Measurements from ENCODE around the gene TRIM60. TPM values are rescaled to one million over a fixed set of nuclear protein-coding genes. Genes with fewer than 3 reads are reported as not detected.
"Not testable (repeated sequence)": the region's sequence is repeated elsewhere in the genome, so short reads cannot be mapped to it uniquely, and the experiment has no call there.

TRIM60 gene
- polyA plus RNA-seq (ENCODE audit: low read depth in 6 of 6) = not detected

GRCh38 chr4:165031436-165032211 is at the start of gene TRIM60:
Gene TRIM60, plus strand, starts transcription at chr4:165031999. Its CDS starts 8,074 bp downstream, at chr4:165040073.
- H3K9me3 Mint-ChIP-seq = peaks cover 0 to 6% (median 0%) of the 10 kb centered on the region in 7 donors
- H3K4me1 Mint-ChIP-seq = no peaks in the 10 kb centered on the region
- H3K27me3 Mint-ChIP-seq = peaks cover under 1 to 8% (median 5%) of the 10 kb centered on the region in 3 donors
- DNase-seq (no peak), ATAC-seq (ENCODE audit: low read depth in 2 of 2) (no peak)
- no peak within 1 kb of the TSS for H3K27ac Mint-ChIP-seq
- no peaks in the 10 kb centered on the region for H3K36me3 Mint-ChIP-seq
- H3K4me3 Mint-ChIP-seq = no peak within 1 kb of the TSS

GRCh38 chr4:164989471-164989870 is 42.3 kb upstream of the TRIM60 start:
- no peaks in the 10 kb centered on the region for H3K4me1 Mint-ChIP-seq
- H3K9me3 Mint-ChIP-seq = peaks cover 0 to 5% (median 4%) of the 10 kb centered on the region in 7 donors
- no peaks in the 10 kb centered on the region for H3K36me3 Mint-ChIP-seq
- H3K27ac Mint-ChIP-seq = no peak overlapping the region
- no peak for DNase-seq
- ATAC-seq (ENCODE audit: low read depth in 2 of 2) = no peak
- no peak overlapping the region for H3K4me3 Mint-ChIP-seq
- H3K27me3 Mint-ChIP-seq = peaks cover 8 to 13% (median 9%) of the 10 kb centered on the region in 3 donors

DNA sequence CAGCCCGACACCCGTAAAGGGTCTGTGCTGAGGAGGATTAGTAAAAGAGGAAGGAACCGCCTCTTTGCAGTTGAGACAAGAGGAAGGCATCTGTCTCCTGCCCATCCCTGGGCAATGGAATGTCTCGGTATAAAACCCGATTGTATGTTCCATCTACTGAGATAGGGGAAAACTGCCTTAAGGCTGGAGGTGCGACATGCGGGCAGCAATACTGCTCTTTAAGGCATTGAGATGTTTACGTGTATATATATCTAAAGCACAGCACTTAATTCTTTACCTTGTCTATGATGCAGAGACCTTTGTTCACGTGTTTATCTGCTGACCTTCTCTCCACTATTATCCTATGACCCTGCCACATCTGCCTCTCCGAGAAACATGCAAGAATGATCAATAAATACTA is 41.0 kb upstream of the TRIM60 start:
- not testable (repeated sequence) for H3K9me3 Mint-ChIP-seq; H3K4me3 Mint-ChIP-seq; H3K4me1 Mint-ChIP-seq; H3K36me3 Mint-ChIP-seq; H3K27ac Mint-ChIP-seq; DNase-seq; ATAC-seq (ENCODE audit: low read depth in 2 of 2)
- H3K27me3 Mint-ChIP-seq = peaks cover 9 to 13% (median 12%) of the 10 kb centered on the region in 3 donors

DNA sequence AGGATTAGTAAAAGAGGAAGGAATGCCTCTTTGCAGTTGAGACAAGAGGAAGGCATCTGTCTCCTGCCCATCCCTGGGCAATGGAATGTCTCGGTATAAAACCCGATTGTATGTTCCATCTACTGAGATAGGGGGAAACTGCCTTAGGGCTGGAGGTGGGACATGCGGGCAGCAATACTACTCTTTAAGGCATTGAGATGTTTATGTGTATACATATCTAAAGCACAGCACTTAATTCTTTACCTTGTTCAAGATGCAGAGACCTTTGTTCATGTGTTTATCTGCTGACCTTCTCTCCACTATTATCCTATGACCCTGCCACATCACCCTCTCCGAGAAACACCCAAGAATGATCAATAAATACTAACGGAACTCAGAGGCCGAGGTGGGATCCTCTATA is 35.7 kb upstream of the TRIM60 start:
- H3K36me3 Mint-ChIP-seq; H3K4me3 Mint-ChIP-seq; H3K27ac Mint-ChIP-seq; H3K9me3 Mint-ChIP-seq; DNase-seq; ATAC-seq (ENCODE audit: low read depth in 2 of 2); H3K4me1 Mint-ChIP-seq: not testable (repeated sequence)
- peaks cover 15 to 25% (median 23%) of the 10 kb centered on the region in 3 donors for H3K27me3 Mint-ChIP-seq

DNA sequence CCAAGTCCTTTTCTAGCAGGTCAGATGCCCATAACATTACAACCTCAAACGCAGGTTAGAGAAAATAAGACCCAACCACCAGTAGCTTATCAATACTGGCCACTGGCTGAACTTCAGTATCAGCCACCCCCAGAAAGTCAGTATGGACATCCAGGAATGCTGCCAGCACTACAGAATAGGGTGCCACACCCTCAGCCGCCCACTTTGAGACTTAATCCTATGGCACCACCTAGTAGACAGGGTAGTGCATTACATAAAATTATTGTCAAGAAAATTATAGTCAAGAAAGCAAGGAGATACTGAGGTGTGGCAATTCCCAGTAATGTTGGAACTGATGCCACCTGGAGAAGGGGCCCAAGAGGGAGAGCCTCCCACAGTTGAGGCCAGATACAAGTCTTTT is 34.5 kb upstream of the TRIM60 start:
- DNase-seq (no peak), ATAC-seq (ENCODE audit: low read depth in 2 of 2) (no peak)
- Mint-ChIP-seq H3K27ac (no peak overlapping the region), H3K4me1 (no peaks in the 10 kb centered on the region), H3K27me3 (peaks cover 11 to 25% (median 23%) of the 10 kb centered on the region in 3 donors), H3K4me3 (no peak overlapping the region), H3K36me3 (no peaks in the 10 kb centered on the region), H3K9me3 (peaks cover 0 to 2% (median 0%) of the 10 kb centered on the region in 7 donors)

DNA sequence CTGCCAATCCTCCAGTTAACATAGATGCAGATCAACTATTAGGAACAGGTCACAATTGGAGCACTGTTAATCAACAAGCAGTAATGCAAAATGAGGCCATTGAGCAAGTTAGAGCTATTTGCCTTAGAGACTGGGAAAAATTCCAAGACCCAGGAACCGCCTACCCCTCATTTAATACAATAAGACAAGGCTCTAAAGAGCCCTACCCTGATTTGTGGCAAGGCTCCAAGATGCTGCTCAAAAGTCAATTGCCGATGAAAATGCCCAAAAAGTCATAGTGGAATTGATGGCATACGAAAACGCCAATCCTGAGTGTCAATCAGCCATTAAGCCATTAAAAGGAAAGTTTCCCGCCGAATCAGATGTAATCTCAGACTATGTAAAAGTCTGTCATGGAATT is 33.9 kb upstream of the TRIM60 start:
- Mint-ChIP-seq H3K4me3 (no peak overlapping the region), H3K36me3 (no peaks in the 10 kb centered on the region), H3K27ac (no peak overlapping the region), H3K9me3 (peaks cover 0 to 2% (median 0%) of the 10 kb centered on the region in 7 donors), H3K4me1 (no peaks in the 10 kb centered on the region), H3K27me3 (peaks cover 11 to 25% (median 23%) of the 10 kb centered on the region in 3 donors)
- DNase-seq = no peak
- ATAC-seq (ENCODE audit: low read depth in 2 of 2) = no peak

DNA sequence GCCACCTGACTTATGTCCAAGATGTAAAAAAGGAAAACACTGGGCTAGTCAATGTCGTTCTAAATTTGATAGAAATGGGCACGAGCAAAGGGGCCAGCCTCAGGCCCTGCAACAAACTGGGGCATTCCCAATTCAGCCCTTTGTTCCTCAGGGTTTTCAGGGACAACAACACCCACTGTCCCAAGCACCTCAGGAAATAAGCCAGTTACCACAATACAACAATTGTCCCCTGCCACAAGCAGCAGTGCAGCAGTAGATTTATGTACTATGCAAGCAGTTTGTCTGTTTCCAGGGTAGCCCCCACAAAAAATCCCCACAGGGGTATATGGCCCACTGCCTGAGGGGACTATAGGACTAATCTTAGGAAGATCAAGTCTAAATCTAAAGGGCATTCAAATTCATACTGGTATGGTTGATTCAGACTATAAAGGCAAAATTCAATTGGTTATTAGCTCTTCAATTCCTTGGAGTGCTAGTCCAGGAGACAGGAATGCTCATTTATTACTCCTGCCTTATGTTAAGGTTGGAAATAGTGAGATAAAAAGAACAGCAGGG is 33.2 kb upstream of the TRIM60 start:
- peaks cover 11 to 24% (median 23%) of the 10 kb centered on the region in 3 donors for H3K27me3 Mint-ChIP-seq
- H3K36me3 Mint-ChIP-seq; H3K4me3 Mint-ChIP-seq; DNase-seq; ATAC-seq (ENCODE audit: low read depth in 2 of 2); H3K27ac Mint-ChIP-seq; H3K4me1 Mint-ChIP-seq; H3K9me3 Mint-ChIP-seq: not testable (repeated sequence)

DNA sequence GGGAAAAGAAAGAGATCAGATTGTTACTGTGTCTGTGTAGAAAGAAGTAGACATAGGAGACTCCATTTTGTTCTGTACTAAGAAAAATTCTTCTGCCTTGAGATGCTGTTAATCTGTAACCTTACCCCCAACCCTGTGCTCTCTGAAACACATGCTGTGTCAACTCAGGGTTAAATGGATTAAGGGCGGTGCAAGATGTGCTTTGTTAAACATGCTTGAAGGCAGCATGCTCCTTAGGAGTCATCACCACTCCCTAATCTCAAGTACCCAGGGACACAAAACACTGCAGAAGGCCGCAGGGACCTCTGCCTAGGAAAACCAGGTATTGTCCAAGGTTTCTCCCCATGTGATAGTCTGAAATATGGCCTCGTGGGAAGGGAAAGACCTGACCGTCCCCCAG is 29.8 kb upstream of the TRIM60 start:
- H3K4me3 Mint-ChIP-seq; H3K4me1 Mint-ChIP-seq; DNase-seq; H3K9me3 Mint-ChIP-seq; ATAC-seq (ENCODE audit: low read depth in 2 of 2); H3K27ac Mint-ChIP-seq; H3K36me3 Mint-ChIP-seq: not testable (repeated sequence)
- H3K27me3 Mint-ChIP-seq = peaks cover 2 to 21% (median 17%) of the 10 kb centered on the region in 3 donors

GRCh38 chr4:165005352-165005925 is 26.4 kb upstream of the TRIM60 start:
- no peaks in the 10 kb centered on the region for H3K4me1 Mint-ChIP-seq
- ATAC-seq (ENCODE audit: low read depth in 2 of 2) (no peak), DNase-seq (no peak)
- peaks cover 5 to 17% (median 12%) of the 10 kb centered on the region in 3 donors for H3K27me3 Mint-ChIP-seq
- no peaks in the 10 kb centered on the region for H3K36me3 Mint-ChIP-seq
- no peak overlapping the region for H3K27ac Mint-ChIP-seq
- peaks cover 0 to 2% (median 0%) of the 10 kb centered on the region in 7 donors for H3K9me3 Mint-ChIP-seq
- H3K4me3 Mint-ChIP-seq = no peak overlapping the region

DNA sequence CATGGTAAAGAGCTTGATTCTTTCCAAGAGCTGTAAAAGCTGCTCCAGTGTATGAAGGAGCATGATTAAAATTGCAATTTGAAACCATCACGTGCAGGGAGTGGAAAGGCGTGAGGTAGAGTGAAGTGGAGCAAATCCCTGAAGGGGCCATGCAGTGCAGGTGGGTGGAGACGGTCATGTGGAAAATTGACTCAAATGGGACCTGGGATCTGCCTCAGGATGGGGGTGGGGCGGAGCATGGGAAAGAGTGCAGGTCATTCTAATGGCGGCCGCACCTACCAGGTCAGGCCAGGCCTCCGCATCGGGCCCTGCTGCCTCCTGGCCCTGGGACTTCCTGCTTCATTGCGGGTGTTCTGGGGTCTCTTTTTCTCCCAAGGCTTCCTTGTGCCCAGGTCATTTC is 25.3 kb upstream of the TRIM60 start:
- no peaks in the 10 kb centered on the region for H3K36me3 Mint-ChIP-seq
- peaks cover 9 to 25% (median 20%) of the 10 kb centered on the region in 3 donors for H3K27me3 Mint-ChIP-seq
- H3K27ac Mint-ChIP-seq = no peak overlapping the region

DNA sequence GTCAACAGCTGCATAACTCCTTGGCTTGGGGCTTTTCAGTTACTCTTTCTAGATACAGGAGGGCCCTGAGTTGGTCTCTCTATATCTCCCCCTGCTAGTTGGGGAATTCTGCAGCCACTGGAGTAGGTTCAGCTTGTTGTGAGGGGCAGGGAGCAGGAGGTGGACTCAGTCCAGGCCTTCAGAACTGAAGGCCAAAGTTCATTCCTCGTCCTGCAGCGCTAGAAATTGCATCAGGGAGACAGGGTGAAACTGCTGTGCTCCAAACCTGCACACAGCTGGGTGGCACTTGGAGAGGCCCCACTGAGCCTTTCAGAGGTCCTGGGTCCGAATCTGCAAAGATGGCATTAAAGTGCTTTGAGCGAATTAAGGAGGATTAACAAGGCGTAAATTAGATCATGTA is 24.9 kb upstream of the TRIM60 start:
- H3K27me3 Mint-ChIP-seq = peaks cover 10 to 25% (median 20%) of the 10 kb centered on the region in 3 donors

More for the DNA sequence above, 25.3 kb upstream of the TRIM60 start:
- no peak overlapping the region for H3K4me3 Mint-ChIP-seq
- DNase-seq = no peak
- ATAC-seq (ENCODE audit: low read depth in 2 of 2) = no peak
- H3K4me1 Mint-ChIP-seq = no peaks in the 10 kb centered on the region
- H3K9me3 Mint-ChIP-seq = peaks cover 0 to 2% (median 0%) of the 10 kb centered on the region in 7 donors

DNA sequence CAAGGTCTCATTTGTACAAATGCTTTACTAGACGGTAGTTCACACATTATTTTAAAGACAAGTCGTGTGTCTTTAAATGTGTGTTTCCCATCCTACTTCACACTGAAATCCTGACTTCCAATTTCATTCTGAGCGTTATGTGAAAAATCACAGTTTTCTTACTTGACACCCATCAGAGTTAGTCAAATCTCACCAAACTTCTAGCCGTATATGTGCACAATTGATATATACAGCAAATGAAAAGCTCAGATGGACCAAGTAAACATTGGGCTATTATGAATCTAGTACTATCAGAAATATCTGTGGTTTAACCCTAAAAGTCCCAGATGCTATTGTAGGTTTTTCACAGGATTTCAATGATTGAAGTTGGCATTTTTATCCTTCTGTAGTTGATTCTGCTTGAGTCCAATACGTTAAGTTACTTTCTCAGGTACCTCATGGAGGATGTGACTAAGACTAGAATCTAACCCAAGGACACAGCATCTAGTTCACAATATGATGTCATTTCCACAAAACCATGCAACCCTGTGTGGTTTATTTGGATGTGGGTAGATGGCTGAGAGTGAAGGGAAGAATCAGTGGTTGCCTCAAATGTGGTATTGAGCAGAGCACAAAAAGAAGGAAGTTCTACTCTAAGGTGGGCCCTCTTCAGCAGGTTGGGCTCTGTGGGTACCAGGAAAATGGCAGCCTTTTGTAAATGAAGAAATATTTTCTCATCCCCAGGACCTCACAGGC is 22.1 kb upstream of the TRIM60 start:
- no peak overlapping the region for H3K4me3 Mint-ChIP-seq
- H3K27ac Mint-ChIP-seq = no peak overlapping the region
- H3K9me3 Mint-ChIP-seq = no peaks in the 10 kb centered on the region
- peaks cover 14 to 29% (median 25%) of the 10 kb centered on the region in 3 donors for H3K27me3 Mint-ChIP-seq
- no peaks in the 10 kb centered on the region for H3K36me3 Mint-ChIP-seq
- DNase-seq (no peak), ATAC-seq (ENCODE audit: low read depth in 2 of 2) (no peak)
- no peaks in the 10 kb centered on the region for H3K4me1 Mint-ChIP-seq

More for the DNA sequence above, 24.9 kb upstream of the TRIM60 start:
- no peaks in the 10 kb centered on the region for H3K36me3 Mint-ChIP-seq
- no peak overlapping the region for H3K4me3 Mint-ChIP-seq
- no peak for DNase-seq
- H3K9me3 Mint-ChIP-seq = no peaks in the 10 kb centered on the region
- no peaks in the 10 kb centered on the region for H3K4me1 Mint-ChIP-seq
- no peak for ATAC-seq (ENCODE audit: low read depth in 2 of 2)
- no peak overlapping the region for H3K27ac Mint-ChIP-seq

GRCh38 chr4:165010487-165010886 is 21.3 kb upstream of the TRIM60 start:
- H3K4me3 Mint-ChIP-seq = no peak overlapping the region
- H3K27ac Mint-ChIP-seq = no peak overlapping the region
- H3K9me3 Mint-ChIP-seq = no peaks in the 10 kb centered on the region
- no peak for ATAC-seq (ENCODE audit: low read depth in 2 of 2)
- DNase-seq = no peak
- H3K36me3 Mint-ChIP-seq = no peaks in the 10 kb centered on the region
- peaks cover 14 to 25% (median 23%) of the 10 kb centered on the region in 3 donors for H3K27me3 Mint-ChIP-seq
- no peaks in the 10 kb centered on the region for H3K4me1 Mint-ChIP-seq

Data from naive B cell (primary cell).